CD4-positive, alpha-beta T cell treated with Interleukin-12 subunit alpha and Interleukin-12 subunit beta, for 1 hour (primary cell): ENCODE results near the gene MAPK7.

Experiments used
- DNase-seq: peaks from one replicate; pipeline ENCODE4 v3.0.0-alpha.2; 2020

Gene MAPK7

GRCh38 chr17:19378416-19379360, at the start of gene MAPK7:
TSS of gene MAPK7 (plus strand) at chr17:19378498. CDS start at chr17:19378901, 403 bp downstream.
- no peak for DNase-seq

DNA sequence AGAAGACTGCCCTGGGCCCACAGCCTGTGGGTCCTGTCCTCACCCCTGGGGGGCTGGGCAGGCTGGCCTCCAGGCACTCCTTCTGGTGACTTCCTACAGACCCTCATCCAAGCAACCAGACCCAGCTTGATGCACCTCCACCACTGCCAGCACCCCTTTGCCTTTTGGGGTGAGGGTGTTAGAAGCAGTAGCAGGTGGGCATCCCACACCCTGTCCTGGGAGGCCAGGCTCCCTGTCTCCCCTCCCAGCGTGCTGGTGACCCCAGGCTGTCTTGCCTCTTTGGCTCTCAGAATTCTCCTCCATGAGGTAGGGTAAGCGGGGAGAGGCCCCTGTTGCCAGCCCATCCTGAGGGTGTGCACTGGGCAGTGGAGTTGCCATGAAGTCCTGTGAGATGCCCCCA, 49.2 kb upstream of the MAPK7 start:
- no peak for DNase-seq

DNA sequence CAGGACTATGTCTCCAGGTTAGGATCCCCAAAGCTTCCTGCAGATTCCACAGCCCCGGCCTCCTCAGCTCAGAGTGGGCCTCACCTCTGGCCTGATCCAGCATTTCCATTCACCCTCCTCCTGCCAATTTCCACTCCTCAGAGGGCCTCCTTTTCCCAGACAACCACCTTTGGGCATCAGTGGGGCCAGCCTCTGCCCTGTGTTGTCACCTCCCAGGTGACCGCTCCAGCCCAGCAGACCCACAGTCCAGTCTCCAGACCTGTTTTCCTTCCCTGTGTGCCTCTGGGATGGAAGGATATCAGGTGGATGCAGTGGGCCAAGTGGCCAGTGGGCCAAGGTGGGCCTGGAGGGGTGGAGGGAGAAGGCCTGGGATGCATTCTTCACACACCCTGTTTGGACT, 48.5 kb upstream of the MAPK7 start:
- no peak for DNase-seq

DNA sequence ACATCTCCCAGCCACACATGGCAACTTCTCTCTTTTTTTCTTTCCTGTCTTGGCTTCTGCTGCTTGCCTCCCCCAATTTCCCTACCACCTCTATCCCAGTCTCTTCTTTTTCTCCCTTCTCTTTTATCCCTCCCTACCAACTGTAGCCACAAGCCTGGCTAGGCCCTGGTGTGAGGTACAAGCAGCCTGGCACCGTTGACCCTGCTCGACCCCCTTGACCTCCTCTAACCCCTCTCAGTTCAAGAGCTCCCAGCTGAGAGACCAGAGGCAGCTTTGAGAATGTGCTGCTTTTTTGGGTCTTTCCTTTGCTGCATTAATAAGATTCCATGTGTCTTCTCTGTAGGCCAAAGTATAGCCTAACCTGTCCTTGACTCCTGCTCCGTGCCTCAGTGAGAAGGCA, 48.0 kb upstream of the MAPK7 start:
- DNase-seq = no peak

- DNase-seq = no peak
Measured at GRCh38 chr17:19331134-19331533, 47.2 kb upstream of the MAPK7 start.

DNA sequence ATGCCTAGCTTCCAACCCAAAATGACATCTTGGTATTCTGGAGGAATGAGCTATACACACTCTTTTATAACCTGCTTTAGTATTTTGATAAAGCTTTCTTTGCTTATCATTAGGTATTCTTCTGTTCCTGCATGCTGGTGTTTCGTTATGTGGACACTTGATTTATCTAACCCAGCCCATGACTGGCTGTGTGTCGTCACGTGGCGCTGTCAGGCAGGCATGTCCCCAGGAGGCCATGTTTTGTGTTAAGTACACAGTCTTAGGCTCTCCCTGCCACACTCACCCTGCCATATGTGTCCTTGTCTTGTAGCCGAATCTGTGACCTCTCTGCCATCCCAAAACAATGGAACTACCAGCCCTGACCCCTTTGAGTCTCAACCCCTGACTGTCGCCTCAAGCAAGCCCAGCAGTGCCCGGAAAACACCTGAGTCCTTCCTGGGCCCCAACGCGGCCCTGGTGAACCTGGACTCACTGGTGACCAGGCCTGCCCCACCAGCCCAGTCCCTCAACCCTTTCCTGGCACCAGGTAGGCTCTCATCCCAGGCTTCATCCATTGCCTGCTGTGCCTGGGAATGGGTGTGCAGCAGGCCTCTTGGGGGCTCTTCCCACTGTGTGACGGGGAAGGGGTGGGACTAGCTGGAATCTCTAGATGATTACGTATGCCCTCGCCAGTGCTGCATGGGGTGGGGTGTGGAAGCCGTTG, 46.6 kb upstream of the MAPK7 start:
- DNase-seq = no peak

DNA sequence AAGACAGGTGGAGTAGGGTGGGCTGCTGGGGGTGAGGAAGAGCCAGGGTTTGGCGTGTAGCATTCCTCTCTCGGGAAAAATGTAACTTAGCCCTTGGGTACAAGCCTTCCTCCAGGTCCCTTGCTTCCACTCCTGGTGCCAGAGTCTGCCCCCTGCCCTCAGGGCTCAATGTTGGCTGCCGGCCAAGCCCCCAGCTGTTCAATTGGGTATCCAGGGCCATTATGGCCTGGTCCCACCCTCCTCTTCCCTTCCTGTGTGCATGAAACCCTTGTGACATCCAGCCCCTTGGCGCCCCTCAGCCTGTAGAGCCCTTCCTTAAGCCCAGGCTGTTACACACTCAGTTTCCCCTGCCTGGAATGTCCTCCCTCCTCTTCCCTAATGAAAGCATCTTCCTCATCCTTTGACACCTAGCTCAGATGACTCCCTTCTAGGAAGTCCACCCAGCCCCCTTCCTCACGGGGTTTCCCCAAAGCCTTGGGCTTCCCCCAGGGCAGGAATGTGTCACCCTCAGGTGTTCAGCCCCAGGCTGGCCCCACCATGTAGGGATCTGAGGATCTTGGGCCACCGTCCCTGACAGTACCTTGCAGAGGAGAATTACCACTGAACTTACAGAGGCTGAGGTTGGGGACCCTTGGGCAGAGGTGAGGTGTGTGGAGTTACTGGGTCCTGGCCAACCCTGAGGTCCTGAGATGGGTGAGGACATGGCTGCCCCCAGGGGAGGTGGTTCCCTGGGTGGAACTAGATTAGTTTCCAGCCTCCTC, 45.7 kb upstream of the MAPK7 start:
- DNase-seq = no peak

DNA sequence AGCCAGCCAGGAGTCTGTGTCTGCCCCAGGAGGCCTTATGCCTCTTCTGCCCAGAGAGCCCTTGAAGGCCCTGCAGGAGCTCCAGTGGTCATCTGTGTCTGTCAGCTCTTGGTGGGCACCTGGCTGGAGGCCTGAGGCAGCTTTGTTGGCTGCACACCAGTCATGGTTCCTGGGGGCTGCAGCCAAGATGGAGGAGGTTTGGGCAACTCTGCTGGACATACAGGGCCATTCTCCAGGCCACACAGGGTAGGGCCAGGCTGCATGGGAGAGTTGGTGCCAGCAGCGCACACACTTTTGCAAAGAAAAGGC, 45.2 kb upstream of the MAPK7 start:
- DNase-seq = no peak

DNA sequence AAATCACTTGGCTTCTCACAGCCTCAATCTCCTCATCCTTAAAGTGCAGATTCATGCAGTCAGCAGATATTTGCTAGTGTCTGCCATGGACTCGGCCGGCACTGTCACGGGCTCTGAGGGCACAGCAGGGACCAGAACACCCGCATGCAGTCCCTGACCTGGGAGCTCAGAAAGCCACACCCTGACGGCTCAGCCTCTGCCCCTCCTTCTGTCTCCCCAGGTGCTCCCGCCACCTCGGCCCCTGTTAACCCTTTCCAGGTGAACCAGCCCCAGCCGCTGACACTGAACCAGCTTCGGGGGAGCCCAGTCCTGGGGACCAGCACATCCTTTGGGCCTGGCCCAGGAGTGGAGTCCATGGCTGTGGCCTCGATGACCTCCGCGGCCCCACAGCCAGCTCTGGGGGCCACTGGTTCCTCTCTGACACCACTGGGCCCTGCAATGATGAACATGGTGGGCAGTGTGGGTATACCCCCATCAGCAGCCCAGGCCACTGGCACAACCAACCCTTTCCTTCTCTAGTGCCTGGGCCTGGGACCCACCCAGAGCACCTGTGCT, 44.5 kb upstream of the MAPK7 start:
- DNase-seq = no peak

DNA sequence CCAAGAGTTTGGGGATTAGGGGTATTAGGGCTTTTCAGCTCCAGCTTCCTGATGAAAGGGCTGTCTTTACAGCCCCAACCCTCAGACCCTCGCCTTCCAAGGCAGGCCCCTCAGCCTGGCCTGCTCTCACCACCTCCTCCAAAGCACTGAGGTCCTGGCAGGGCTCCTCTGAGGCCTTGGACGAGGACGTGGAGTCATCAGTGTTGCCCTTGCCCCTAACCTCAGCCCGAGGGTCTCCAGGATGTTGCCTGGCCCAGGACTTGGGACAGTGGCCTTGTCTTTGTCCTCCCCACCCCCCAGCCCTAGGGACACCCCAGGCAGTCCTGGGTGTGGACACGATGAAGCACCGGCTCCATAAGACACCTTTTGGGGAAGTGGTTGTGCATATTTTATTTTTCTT, 44.0 kb upstream of the MAPK7 start:
- DNase-seq = no peak

GRCh38 chr17:19335951-19336631, 42.2 kb upstream of the MAPK7 start:
- no peak for DNase-seq

DNA sequence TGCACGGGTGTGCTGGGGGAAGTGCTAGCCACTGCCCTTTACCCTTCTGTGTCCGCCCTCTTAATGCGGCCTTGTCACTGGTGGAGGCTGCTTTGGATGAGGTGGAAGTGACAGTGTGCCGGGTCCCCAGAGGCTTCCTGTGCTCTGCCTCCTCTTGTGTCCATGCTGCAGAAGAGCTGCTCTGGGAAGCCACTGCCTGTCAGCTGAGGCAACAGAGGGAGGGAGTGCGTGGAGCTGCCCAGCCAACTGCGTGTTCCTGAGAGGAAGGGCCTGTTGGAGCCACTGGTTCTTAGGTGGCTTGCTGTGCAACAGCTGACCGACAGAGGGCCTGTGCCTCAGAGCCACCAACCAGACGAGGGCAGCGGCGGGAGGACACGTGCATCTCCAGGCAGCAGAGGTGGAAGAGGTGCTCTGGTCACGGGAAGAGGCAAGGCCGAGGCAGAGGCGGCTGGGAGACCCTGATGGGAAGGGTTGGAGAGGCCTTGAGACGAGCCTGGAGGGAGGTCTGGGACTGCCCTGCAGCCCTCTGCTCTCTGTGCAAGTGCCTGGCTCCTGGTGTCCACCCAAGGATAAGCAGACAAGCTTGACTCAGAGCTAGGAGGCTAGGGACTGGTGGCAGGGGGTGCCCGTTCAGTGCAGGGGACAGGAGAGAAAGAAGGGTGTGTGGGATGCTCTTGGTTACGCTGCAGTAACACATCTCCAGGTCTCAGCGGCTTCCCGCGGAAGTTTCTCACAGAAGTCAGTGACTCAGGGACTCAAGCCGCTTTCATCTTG, 41.2 kb upstream of the MAPK7 start:
- DNase-seq = no peak

- no peak for DNase-seq
Measured at GRCh38 chr17:19337712-19338023, 40.6 kb upstream of the MAPK7 start.

DNA sequence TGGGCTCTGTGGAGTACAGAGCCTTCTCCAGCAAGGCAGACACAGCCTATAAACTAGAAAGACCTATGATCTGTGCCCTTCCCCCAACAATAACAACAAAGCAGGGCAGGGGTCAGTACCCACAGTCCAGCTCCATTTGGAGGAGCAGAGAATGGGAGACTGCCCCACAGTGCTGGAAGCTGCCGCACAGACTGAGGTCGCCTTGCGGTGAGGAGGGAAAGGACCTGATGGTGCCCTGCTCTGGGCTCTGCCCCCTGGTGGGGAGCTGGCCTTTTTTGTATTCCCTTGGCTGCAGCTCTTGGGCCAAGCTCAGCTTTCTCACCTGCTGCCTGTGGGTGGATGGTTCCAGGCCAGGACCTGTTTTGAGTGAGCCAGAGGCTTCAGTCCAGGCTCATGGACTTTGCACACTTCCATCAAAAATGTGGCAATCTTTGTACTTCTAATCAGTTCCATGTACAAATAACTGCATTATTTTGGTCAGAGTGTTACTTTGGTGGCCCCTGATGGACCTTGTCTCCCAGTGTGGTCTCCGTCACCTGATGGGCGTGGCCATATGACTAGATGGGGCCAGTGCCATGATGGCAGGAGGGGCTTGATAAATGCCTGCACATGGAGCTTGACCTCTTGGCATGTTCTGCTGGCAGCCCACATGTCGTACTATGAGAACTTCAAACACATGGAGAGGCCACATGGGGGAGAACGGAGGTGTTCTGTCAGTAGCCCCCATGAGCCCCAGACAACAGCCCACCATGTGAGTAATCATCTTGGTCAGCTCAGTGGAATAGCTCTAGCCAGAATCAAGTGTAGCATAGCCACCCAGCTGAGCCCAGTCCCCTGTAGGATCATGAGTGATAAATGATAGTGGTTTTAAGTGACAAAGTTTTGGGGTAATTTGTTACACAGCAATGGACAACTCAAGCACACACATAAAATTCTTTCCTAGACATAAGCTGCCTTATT, 40.0 kb upstream of the MAPK7 start:
- peak; percentile 68 for DNase-seq

GRCh38 chr17:19339341-19339815, 38.9 kb upstream of the MAPK7 start:
- no peak for DNase-seq

- DNase-seq = no peak
Measured at GRCh38 chr17:19341211-19341631, 37.1 kb upstream of the MAPK7 start.

DNA sequence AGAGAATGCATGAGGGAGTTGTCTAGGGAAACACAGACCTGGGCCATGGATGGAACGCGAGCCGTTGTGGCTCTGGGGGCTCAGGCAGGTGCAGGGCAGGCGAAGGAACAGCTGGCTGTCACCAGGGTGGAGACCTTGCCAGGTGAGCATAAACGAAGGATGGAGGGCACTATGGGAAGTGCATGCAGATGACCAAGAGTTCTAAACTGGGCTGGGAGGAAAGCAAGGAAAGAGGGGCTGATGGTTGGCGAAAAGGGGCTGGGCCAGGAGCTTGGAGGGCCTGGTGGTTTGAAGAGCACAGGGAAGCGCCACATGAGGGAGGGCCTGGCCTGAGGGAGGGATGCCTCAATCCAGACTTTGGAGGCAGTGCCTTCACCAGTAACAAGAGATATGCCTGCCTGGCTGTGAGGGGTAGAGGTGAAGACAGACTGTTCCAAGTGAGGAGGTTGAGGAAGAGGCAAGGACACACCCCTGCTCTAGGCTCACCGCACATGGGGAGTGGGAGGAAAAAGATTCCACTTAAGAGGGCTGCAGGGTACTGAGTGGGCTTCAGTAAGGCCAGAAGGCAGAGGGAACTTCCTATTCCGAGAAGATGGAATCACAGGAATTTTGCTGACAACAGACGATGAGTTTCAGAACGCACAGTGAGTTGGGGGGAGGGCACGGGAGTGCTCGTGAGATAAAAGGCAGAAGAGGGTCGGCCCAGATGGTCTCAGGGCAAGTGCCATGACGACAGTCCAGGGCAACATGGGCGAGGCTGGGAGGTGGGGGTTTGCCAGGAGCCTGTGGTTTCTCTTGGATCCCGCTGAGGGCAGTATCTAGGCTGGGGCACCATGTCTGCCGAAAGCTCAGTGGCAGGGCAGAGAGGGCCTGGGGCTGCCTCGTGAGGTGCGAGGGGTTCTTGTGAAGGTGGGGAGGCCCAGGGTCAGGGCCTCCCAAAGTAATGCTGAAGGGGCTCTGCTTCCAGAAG, 36.4 kb upstream of the MAPK7 start:
- DNase-seq = no peak

GRCh38 chr17:19342611-19343255, 35.6 kb upstream of the MAPK7 start:
- DNase-seq = no peak

DNA sequence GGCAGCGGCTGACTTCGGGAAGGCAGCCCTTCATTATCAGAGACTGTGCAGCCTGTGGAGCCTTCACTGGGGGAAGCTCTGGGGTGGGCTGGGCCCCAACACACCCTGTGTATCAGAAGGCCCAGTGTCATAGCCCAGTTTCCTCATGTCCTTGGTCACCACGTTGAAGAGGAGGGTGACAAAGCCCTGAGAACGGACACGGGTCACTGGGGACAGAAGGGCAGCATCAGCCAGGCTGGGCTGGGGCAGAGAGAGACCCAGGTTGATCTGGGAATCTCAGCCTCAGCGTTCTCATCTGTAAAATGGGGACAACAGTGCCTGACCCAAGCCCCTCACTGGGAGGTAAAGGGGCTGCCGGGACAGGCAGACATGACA, 35.1 kb upstream of the MAPK7 start:
- DNase-seq = no peak
